HL-60/S4 (cell line): ENCODE measurements around the gene CALN1.
"Not testable (repeated sequence)": the region's sequence is repeated elsewhere in the genome, so short reads cannot be mapped to it uniquely, and the experiment has no call there.

ENCODE experiments used
- in situ Hi-C: fragments of 300-500 bp; cut with MboI; formaldehyde crosslinking; loops from 2 replicates; pipeline ENCODE4 v1.14.3; 2022; ENCODE audit warnings: low sequenced_read_pairs

The CALN1 gene

GRCh38 chr7:71824006-71824760 is 588.0 kb downstream of the CALN1 start:
- in situ Hi-C loops: no loop called here

GRCh38 chr7:71822406-71822805 is 589.7 kb downstream of the CALN1 start:
- in situ Hi-C loops: not testable (repeated sequence)

DNA sequence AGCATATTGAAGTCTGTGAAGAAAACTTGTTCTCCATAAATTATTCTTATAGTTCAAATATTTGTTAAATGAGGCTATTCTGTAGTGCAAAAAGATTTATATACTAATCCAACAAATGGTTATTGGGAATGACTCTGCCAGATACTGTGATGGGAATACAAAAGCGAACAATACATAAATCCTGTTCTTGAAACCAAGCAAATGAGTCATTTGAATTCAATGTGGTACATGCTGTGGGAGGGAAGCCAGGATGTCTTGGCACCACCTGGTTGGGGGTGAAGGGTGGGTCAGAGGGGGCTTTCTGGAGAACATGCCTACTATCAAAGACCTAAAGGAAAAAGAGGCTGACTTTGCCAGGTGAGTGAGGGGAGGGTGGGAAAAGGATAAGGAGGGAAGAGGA is 594.2 kb downstream of the CALN1 start:
- in situ Hi-C loops: no loop called here

DNA sequence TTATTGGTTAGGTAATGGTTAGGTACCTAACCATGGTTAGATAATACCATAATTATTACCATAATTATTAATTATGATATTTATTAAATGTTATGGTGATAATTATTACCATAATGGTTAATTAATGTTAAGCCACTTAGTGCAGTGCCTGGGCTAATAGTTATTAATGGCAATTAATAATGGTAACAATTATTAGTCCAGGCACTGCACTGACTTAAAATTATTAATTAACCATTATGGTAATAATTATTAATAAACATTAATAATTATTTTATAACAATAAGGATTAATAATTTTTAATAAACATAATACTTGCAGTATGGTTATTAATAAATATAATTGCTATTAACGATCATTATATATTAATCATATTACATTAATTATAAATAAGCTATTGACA is 604.0 kb downstream of the CALN1 start:
- in situ Hi-C loops: no loop called here

GRCh38 chr7:71804256-71804655 is 607.9 kb downstream of the CALN1 start:
- in situ Hi-C loops: no loop called here

- in situ Hi-C loops: no loop called here
Measured at GRCh38 chr7:71801976-71802375, 610.2 kb downstream of the CALN1 start.

DNA sequence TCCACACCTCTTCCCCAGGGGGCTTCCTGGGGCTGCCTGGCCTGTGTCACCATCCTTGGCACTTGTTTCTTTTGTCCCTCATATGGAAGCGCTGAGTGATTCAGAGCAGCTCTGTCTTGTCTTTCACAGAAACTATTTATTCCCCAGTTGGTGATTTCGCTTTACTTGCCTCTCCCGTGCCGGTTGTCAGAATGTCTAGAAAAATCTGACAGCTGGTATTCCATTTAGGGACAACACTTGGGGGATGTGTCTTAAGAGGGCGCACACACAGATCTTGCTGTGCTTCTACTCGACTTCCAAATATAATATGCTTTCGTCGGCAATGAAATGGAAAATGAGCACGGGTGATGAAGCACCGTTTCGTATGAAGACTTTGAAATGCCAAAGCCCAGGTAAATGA is 611.8 kb downstream of the CALN1 start:
- in situ Hi-C loops: no loop called here

DNA sequence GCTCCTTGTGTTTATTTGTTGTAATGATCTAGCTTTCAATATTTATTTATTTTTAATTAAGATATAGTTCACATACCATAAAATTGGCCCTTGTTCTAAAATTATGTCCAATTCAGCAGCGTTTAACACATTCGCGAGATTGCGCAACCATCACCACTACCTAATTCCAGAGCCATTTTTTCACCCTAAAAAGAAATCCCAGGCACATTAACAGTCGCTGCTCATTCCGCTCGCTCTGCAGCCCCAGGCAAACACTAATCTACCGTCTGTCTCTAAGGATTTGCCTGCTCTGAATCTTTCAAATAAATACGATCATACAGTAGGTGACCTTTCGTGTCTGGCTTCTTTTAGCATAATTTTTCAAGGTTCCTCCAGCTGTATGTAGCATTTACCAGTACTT is 616.7 kb downstream of the CALN1 start:
- in situ Hi-C loops: no loop called here

- in situ Hi-C loops: no loop called here
Measured at GRCh38 chr7:71793251-71793650, 618.9 kb downstream of the CALN1 start.

GRCh38 chr7:71787513-71787912 is 624.6 kb downstream of the CALN1 start:
- in situ Hi-C loops: no loop called here

GRCh38 chr7:71785216-71785615 is 626.9 kb downstream of the CALN1 start:
- in situ Hi-C loops: no loop called here

DNA sequence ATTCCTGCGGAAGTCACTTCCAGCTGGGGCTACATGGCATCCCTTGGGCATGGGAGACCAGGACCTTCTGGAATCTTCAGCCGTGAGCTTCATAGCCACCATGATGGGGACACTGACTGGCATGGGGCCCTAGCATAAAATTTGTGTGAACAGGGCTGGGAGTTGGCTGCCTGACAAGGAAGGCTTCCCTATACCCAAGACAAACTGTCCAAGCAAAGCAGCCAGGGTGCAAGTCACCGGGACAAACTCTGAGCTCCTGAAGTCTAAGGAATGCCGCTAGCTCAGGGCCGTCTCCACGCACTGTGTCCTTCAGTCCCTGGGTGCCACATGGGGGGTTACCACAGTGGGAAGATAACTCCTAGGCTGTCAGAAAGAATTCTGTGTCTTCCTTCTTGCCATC is 627.4 kb downstream of the CALN1 start:
- in situ Hi-C loops: no loop called here

DNA sequence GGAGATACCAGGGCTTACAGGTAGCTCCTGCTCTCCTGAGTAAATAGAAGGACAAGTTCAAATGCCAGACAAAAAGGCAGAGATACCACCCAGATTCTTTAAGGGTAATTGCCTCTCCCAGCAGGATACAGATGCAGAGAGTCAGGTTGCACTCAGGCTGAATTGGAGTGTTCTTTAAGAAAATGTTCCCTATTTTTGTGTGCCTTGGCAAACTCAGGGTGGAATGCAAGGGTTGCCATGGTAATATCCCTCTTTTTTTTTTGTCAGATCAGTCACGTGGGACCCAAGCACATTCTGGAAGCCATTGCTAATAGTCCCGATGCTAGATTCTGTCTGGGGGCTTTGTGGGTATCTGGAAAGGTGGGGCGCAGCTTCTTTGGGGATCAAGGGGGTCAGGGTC is 628.0 kb downstream of the CALN1 start:
- in situ Hi-C loops: no loop called here

- in situ Hi-C loops: no loop called here
Measured at GRCh38 chr7:71783779-71784178, 628.4 kb downstream of the CALN1 start.

DNA sequence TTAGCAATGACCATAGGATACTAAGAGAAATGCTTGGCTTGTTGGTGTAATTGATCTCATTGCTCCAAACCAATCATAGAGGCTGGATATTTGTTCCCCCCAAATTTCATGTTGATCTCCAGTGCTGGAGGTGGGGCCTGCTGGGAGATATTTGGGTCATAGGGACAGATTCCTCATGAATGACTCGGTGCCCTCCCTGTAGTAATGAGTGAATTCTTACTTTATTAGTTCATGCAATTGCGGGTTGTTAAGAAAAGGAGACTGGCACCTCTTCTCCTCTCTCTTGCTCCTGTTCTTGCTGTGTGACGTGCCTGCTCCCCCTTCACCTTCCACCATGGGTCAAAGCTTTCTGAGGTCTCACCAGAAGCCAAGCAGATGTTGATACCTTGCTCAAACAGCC is 630.1 kb downstream of the CALN1 start:
- in situ Hi-C loops: no loop called here

DNA sequence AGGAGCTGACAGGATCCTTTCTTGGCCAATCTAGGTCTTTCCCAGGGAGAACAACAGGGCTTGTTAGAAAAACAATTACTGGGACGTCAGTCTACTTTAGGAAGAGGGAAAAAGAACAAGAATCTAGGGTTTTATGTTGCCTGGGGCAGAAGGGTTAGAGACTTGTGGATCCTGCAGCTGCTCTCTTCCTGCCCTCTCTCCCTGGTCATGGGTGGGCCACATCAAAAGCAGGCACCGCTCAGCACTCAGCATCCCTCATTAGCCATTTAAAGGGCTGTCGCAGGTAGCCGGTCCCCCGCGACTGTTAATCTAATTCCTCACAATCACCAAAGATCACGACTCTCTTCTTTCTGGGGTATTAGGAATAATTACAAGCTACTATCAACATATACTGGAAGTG is 631.9 kb downstream of the CALN1 start:
- in situ Hi-C loops: no loop called here

DNA sequence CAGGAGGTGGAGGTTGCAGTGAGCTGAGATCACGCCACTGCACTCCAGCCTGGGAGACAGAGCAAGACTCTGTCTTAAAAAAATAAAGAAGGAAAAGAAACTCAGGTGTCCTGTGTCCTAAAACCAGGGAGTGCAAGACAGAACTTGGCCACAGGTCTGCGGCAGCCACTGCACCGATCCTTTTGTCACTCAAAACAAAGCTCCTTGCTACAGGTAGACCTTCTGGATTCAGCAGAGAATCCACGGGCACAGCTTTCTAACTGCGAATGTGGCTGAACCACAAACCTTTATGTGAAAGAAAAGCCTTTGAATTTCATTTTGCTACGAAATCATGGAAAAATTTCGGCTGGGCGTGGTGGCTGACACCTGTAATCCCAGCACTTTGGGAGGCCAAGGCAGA is 634.9 kb downstream of the CALN1 start:
- in situ Hi-C loops: no loop called here

DNA sequence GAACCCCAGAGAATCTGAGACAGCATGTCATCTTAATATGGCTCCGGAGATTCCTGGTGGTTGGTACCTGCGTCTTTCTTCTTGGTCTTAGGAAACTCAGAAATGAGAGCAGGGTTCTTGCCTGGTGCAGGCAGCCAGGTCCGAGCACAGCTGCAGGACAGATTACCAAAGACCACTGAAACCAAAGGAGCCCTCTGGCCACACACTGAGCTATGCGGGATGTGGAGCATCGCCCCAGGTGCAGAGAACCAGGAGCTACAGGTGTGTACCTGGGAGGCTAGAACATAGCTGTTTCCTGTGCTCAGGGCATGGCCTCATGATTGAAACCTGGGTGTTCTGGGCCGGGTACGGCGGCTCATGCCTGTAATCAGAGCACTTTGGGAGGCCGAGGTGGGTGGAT is 635.4 kb downstream of the CALN1 start:
- in situ Hi-C loops: no loop called here

DNA sequence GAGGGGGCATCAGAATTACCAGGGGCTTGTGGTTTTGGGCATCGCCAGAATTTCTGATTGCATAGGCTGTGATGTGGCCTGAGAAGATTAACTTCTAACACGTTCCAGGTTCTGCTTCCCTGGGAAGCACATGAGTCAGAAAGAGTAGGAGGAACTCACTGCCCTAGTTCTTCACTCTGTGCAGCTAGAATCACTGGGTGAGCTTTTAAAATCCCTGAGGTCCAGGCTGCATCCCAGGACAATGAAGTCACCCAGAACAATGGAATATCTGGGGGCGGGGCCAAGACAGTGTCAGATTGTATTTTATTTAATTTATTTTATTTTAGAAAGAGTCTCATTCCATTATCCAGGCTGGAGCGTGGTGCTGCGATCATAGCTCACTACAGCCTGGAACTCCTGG is 636.5 kb downstream of the CALN1 start:
- in situ Hi-C loops: no loop called here

DNA sequence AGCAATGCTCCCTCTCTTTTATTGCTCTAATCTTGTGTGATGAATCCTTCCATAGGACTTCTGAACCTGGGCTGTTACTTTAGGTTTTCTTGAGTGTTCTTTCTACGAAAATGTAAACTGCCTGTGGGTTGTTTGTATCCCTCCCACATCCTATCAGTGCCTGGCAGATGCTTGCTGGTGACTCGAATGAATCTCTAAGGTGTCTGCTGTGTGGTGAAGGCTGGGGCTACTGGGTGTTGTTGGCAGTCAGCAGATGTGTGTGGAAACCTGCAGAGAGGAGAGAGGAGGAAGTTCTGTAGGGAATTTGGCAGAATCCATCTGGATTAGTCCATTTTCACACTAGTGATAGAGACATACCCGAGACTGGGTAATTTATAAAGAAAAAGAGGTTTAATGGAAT is 639.4 kb downstream of the CALN1 start:
- in situ Hi-C loops: no loop called here

GRCh38 chr7:71770269-71770907 is 641.8 kb downstream of the CALN1 start:
- in situ Hi-C loops: no loop called here

GRCh38 chr7:71769326-71769725 is 642.8 kb downstream of the CALN1 start:
- in situ Hi-C loops: no loop called here

- in situ Hi-C loops: no loop called here
Measured at GRCh38 chr7:71768450-71768849, 643.7 kb downstream of the CALN1 start.
